SU-DHL-6 (cell line): ENCODE results near the gene ETS1.
A peak's percentile ranks its signal among the peaks of the same experiment; 100 is the strongest.

Source experiments
- H2AFZ ChIP-seq: fragments of 200-600 bp; sonication (generic); 2 replicates; pipeline ENCODE4 v1.6.1; 2014; ENCODE audit warnings: low read depth, mild to moderate bottlenecking, moderate library complexity, mixed read lengths, antibody characterized with exemption, low read length; ENCODE audit not compliant: severe bottlenecking
- H3F3A ChIP-seq: fragments of 200-600 bp; shearing (Covaris generic); 2 replicates; pipeline ENCODE4 v1.6.0; 2016; ENCODE audit warnings: antibody characterized with exemption, mild to moderate bottlenecking; ENCODE audit not compliant: insufficient read depth
- H3K27ac ChIP-seq: fragments of 200-600 bp; sonication (generic); 2 replicates; pipeline ENCODE4 v1.5.1; 2016; ENCODE audit warnings: low read depth, mild to moderate bottlenecking, low read length, moderate library complexity, mixed read lengths
- H3K27me3 ChIP-seq: fragments of 200-600 bp; sonication (generic), shearing (Covaris generic); 2 replicates; pipeline ENCODE4 v1.6.0; 2014; ENCODE audit warnings: mild to moderate bottlenecking, low read length
- H3K36me3 ChIP-seq: fragments of 200-600 bp; sonication (generic); 2 replicates; pipeline ENCODE4 v1.6.1; 2014; ENCODE audit warnings: mild to moderate bottlenecking, low read length, mixed read lengths
- H3K4me2 ChIP-seq: fragments of 300-600, 200-600 bp; shearing (Covaris generic), sonication (generic); 2 replicates; pipeline ENCODE4 v1.6.0; 2014; ENCODE audit warnings: low read length, low read depth, mild to moderate bottlenecking; ENCODE audit not compliant: poor library complexity, severe bottlenecking
- H3K4me3 ChIP-seq: fragments of 200-600 bp; sonication (generic); 2 replicates; pipeline ENCODE4 v1.5.1; 2014; ENCODE audit warnings: antibody characterized with exemption, low read length, mild to moderate bottlenecking, mixed read lengths; ENCODE audit not compliant: insufficient read depth, poor library complexity, severe bottlenecking
- H3K79me2 ChIP-seq: fragments of 200-600 bp; sonication (generic); 2 replicates; pipeline ENCODE4 v1.6.1; 2014; ENCODE audit warnings: mild to moderate bottlenecking, low read length, moderate library complexity; ENCODE audit not compliant: insufficient read depth
- H3K9ac ChIP-seq: fragments of 200-600 bp; sonication (generic); 2 replicates; pipeline ENCODE4 v1.7.0; 2014; ENCODE audit warnings: mild to moderate bottlenecking, low read length
- H3K9me2 ChIP-seq: fragments of 200-600 bp; sonication (generic); replicated peaks from 2 replicates; pipeline ENCODE4 v1.6.1; 2014; ENCODE audit warnings: low read length; ENCODE audit not compliant: insufficient read depth
- H3K9me3 ChIP-seq: fragments of 200-600 bp; sonication (generic); 2 replicates; pipeline ENCODE4 v1.6.1; 2014; ENCODE audit warnings: low read length, mixed read lengths; ENCODE audit not compliant: insufficient read depth
- H4K20me1 ChIP-seq: fragments of 200-600 bp; sonication (generic); 2 replicates; pipeline ENCODE4 v1.6.1; 2014; ENCODE audit warnings: low read depth, mild to moderate bottlenecking, antibody characterized with exemption, low read length, moderate library complexity, mixed read lengths
- CTCF ChIP-seq: fragments of 200-600 bp; sonication (generic); IDR thresholded peaks from one replicate; pipeline ENCODE4 v1.5.1; 2017; ENCODE audit warnings: antibody characterized with exemption, mild to moderate bottlenecking, low read length, moderate library complexity; ENCODE audit not compliant: insufficient read depth, poor library complexity, severe bottlenecking
- EZH2phosphoT487 ChIP-seq: fragments of 200-600 bp; sonication (generic), shearing (Covaris generic); conservative IDR thresholded peaks from 2 replicates; pipeline ENCODE4 v1.6.1; 2018; ENCODE audit warnings: mild to moderate bottlenecking, antibody characterized with exemption, low read length, moderate library complexity, mixed read lengths

Gene ETS1

GRCh38 chr11:128522943-128523518, 64.3 kb downstream of the ETS1 start:
- no peak for TF ChIP-seq CTCF
- TF ChIP-seq EZH2phosphoT487 = no peak
- Histone ChIP-seq H4K20me1 (no peaks in the 10 kb centered on the region), H3F3A (0 out of 2 replicates have a peak, but pooled peaks cover 2% of the 10 kb centered on the region), H3K27me3 (no peaks in the 10 kb centered on the region), H3K36me3 (peaks cover 8% of the 10 kb centered on the region; the same call in 1 of the 2 replicates), H3K4me2 (peak overlapping the region; percentile 75), H2AFZ (no peak overlapping the region), H3K9me3 (no peaks in the 10 kb centered on the region), H3K9ac (peak overlapping the region; percentile 99), H3K79me2 (peaks cover 41% of the 10 kb centered on the region), H3K4me3 (peak overlapping the region; percentile 57), H3K9me2 (no peaks in the 10 kb centered on the region), H3K27ac (no peak overlapping the region)

- no peaks in the 10 kb centered on the region for H4K20me1 ChIP-seq
- H2AFZ ChIP-seq = no peak overlapping the region
- H3K9me3 ChIP-seq = no peaks in the 10 kb centered on the region
- H3K36me3 ChIP-seq = peaks cover 8% of the 10 kb centered on the region; the same call in 1 of the 2 replicates
- 0 out of 2 replicates have a peak, but pooled peaks cover 4% of the 10 kb centered on the region for H3F3A ChIP-seq
- no peak for TF ChIP-seq CTCF
- no peaks in the 10 kb centered on the region for H3K9me2 ChIP-seq
- H3K79me2 ChIP-seq = peaks cover 48% of the 10 kb centered on the region
- peak overlapping the region; percentile 83 for H3K4me3 ChIP-seq
- H3K4me2 ChIP-seq = peak overlapping the region; percentile 96
- H3K27me3 ChIP-seq = no peaks in the 10 kb centered on the region
- H3K9ac ChIP-seq = peak overlapping the region; percentile 99
- H3K27ac ChIP-seq = peak overlapping the region; percentile 82
Measured at GRCh38 chr11:128522055-128522942, 65.1 kb downstream of the ETS1 start.

- H3K4me3 ChIP-seq = peak overlapping the region; percentile 83
- H4K20me1 ChIP-seq = no peaks in the 10 kb centered on the region
- H3K4me2 ChIP-seq = peak overlapping the region; percentile 96
- no peaks in the 10 kb centered on the region for H3K9me2 ChIP-seq
- peaks cover 8% of the 10 kb centered on the region; the same call in 1 of the 2 replicates for H3K36me3 ChIP-seq
- H3K79me2 ChIP-seq = peaks cover 54% of the 10 kb centered on the region
- no peak overlapping the region for H2AFZ ChIP-seq
- H3K27ac ChIP-seq = peak overlapping the region; percentile 82
- H3K27me3 ChIP-seq = no peaks in the 10 kb centered on the region
- no peaks in the 10 kb centered on the region for H3K9me3 ChIP-seq
- H3K9ac ChIP-seq = peak overlapping the region; percentile 99
- H3F3A ChIP-seq = 0 out of 2 replicates have a peak, but pooled peaks cover 4% of the 10 kb centered on the region
- no peak for TF ChIP-seq CTCF
- no peak for TF ChIP-seq EZH2phosphoT487
Measured at GRCh38 chr11:128521682-128522054, 65.7 kb downstream of the ETS1 start.
